ENCODE results near the gene MED10.

DNA sequence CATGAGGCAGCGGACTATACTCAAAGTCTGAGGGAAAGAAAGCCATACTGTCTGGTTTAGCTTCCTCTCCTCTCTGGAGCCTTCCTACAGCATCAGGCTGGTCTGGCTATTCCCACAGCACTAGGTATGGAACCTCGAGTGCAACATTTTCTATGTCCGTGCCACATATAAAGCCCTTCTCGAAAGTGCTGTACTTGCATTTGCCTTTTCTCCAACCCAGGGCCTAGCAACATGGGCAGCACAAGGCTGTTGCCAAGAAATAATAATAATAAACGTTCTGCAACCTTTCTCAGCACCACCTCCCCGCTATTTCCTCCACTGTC, 804 bp downstream of the MED10 start:
- TF ChIP-seq POLR2A (IDR thresholded peaks at IDR 0.05; ENCODE audit: low read depth, low read length) (no peak), POLR2AphosphoS5 (IDR thresholded peaks at IDR 0.05; ENCODE audit: low read depth, low read length) (no peak)

All from GM12892 (cell line).